ENCODE results near the gene SLC12A3.

Gene SLC12A3

GRCh38 chr16:56858374-56858773 is 6.6 kb upstream of the SLC12A3 start:
- ChIA-PET CTCF (no interaction called here), POLR2A (no interaction called here)
- TF ChIP-seq ZNF384 (IDR thresholded peaks at IDR 0.05) (no peak), CTBP1 (IDR thresholded peaks at IDR 0.05; ENCODE audit: borderline replicate concordance) (no peak), HDGF (IDR thresholded peaks at IDR 0.05; ENCODE audit: borderline replicate concordance) (no peak), NFRKB (IDR thresholded peaks at IDR 0.05) (no peak), L3MBTL2 (conservative IDR thresholded peaks at IDR 0.05) (no peak), SP1 (IDR thresholded peaks at IDR 0.05) (no peak), LEF1 (IDR thresholded peaks at IDR 0.05; ENCODE audit: borderline replicate concordance) (no peak), FOXM1 (IDR thresholded peaks at IDR 0.05; ENCODE audit: borderline replicate concordance) (no peak), TARDBP (IDR thresholded peaks at IDR 0.05) (no peak), SUZ12 (IDR thresholded peaks at IDR 0.05) (no peak), ELF4 (IDR thresholded peaks at IDR 0.05) (no peak), PKNOX1 (IDR thresholded peaks at IDR 0.05) (no peak), BHLHE40 (IDR thresholded peaks at IDR 0.05; ENCODE audit: borderline replicate concordance) (no peak), FOXA1 (IDR thresholded peaks at IDR 0.05) (no peak), ARNT (IDR thresholded peaks at IDR 0.05) (no peak), FOXK2 (IDR thresholded peaks at IDR 0.05) (no peak)
- no peak for DNase-seq (ENCODE audit: extremely low spot score)

DNA sequence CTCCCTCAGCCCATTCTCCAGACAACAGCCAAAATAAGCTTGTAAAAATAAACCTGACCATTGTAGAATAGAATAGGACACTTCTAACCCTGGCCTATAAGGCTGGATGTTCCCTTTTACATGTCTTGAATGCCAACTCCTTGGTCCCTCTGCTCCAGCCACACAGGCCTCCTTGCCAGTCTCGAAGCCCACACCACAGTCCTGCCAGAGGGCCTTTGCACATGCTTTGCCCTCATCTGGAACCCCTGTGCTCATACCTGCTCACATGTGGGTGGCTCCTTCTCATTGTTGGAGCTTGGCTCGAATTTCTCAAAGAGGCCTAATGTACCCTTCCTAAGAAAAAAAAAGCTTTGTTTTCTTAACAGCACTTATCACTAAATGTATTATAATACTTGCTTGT is 5.4 kb upstream of the SLC12A3 start:
- TF ChIP-seq HDGF (IDR thresholded peaks at IDR 0.05; ENCODE audit: borderline replicate concordance) (no peak), FOXK2 (IDR thresholded peaks at IDR 0.05) (no peak)
- DNase-seq (ENCODE audit: extremely low spot score): no peak
- ChIA-PET POLR2A (interaction anchor here (0.9 to 1.7 kb wide), 2 partner anchors 72 to 73 kb away, joined by 3 to 6 read pairs; partner anchors contain the start of gene HERPUD1), CTCF (no interaction called here)

GRCh38 chr16:56860226-56861020 is 4.6 kb upstream of the SLC12A3 start:
- TF ChIP-seq NFRKB (IDR thresholded peaks at IDR 0.05): no peak
- TF ChIP-seq ARNT (IDR thresholded peaks at IDR 0.05): no peak
- no peak for TF ChIP-seq SUZ12 (IDR thresholded peaks at IDR 0.05)
- no peak for TF ChIP-seq TARDBP (IDR thresholded peaks at IDR 0.05)
- TF ChIP-seq ZNF384 (IDR thresholded peaks at IDR 0.05): no peak
- TF ChIP-seq PKNOX1 (IDR thresholded peaks at IDR 0.05): no peak
- no peak for TF ChIP-seq FOXM1 (IDR thresholded peaks at IDR 0.05; ENCODE audit: borderline replicate concordance)
- no peak for TF ChIP-seq LEF1 (IDR thresholded peaks at IDR 0.05; ENCODE audit: borderline replicate concordance)
- TF ChIP-seq CTBP1 (IDR thresholded peaks at IDR 0.05; ENCODE audit: borderline replicate concordance): no peak
- DNase-seq (ENCODE audit: extremely low spot score): no peak
- ChIA-PET POLR2A (interaction anchor here (0.9 to 1.7 kb wide), 2 partner anchors 71 to 73 kb away, joined by 3 to 6 read pairs; partner anchors contain the start of gene HERPUD1), CTCF (no interaction called here)

GRCh38 chr16:56861092-56861610 is 3.9 kb upstream of the SLC12A3 start:
- CTCF ChIA-PET: interaction anchor here (0.6 kb wide), 1 partner anchor 90 kb away, joined by 3 read pairs; no protein-coding TSS in a partner anchor
- TF ChIP-seq HDGF (IDR thresholded peaks at IDR 0.05; ENCODE audit: borderline replicate concordance) (no peak), NFRKB (IDR thresholded peaks at IDR 0.05) (no peak), FOXA1 (IDR thresholded peaks at IDR 0.05) (no peak), SUZ12 (IDR thresholded peaks at IDR 0.05) (no peak), TARDBP (IDR thresholded peaks at IDR 0.05) (no peak), CTBP1 (IDR thresholded peaks at IDR 0.05; ENCODE audit: borderline replicate concordance) (no peak), BHLHE40 (IDR thresholded peaks at IDR 0.05; ENCODE audit: borderline replicate concordance) (no peak), FOXK2 (IDR thresholded peaks at IDR 0.05) (no peak), SP1 (IDR thresholded peaks at IDR 0.05) (no peak), LEF1 (IDR thresholded peaks at IDR 0.05; ENCODE audit: borderline replicate concordance) (no peak), L3MBTL2 (conservative IDR thresholded peaks at IDR 0.05) (no peak), ARNT (IDR thresholded peaks at IDR 0.05) (no peak), ZNF384 (IDR thresholded peaks at IDR 0.05) (no peak), FOXM1 (IDR thresholded peaks at IDR 0.05; ENCODE audit: borderline replicate concordance) (no peak), PKNOX1 (IDR thresholded peaks at IDR 0.05) (no peak)
- POLR2A ChIA-PET: no interaction called here
- no peak for DNase-seq (ENCODE audit: extremely low spot score)

GRCh38 chr16:56861756-56862155 is 3.3 kb upstream of the SLC12A3 start:
- no peak for DNase-seq (ENCODE audit: extremely low spot score)
- TF ChIP-seq FOXK2 (IDR thresholded peaks at IDR 0.05) (no peak), CTBP1 (IDR thresholded peaks at IDR 0.05; ENCODE audit: borderline replicate concordance) (no peak), ARNT (IDR thresholded peaks at IDR 0.05) (no peak), SUZ12 (IDR thresholded peaks at IDR 0.05) (no peak), FOXM1 (IDR thresholded peaks at IDR 0.05; ENCODE audit: borderline replicate concordance) (no peak), HDGF (IDR thresholded peaks at IDR 0.05; ENCODE audit: borderline replicate concordance) (no peak), L3MBTL2 (conservative IDR thresholded peaks at IDR 0.05) (no peak), NFRKB (IDR thresholded peaks at IDR 0.05) (no peak), SP1 (IDR thresholded peaks at IDR 0.05) (no peak), ELF4 (IDR thresholded peaks at IDR 0.05) (no peak), PKNOX1 (IDR thresholded peaks at IDR 0.05) (no peak), LEF1 (IDR thresholded peaks at IDR 0.05; ENCODE audit: borderline replicate concordance) (no peak), ZNF384 (IDR thresholded peaks at IDR 0.05) (no peak), FOXA1 (IDR thresholded peaks at IDR 0.05) (no peak), BHLHE40 (IDR thresholded peaks at IDR 0.05; ENCODE audit: borderline replicate concordance) (no peak), TARDBP (IDR thresholded peaks at IDR 0.05) (no peak)
- ChIA-PET CTCF (interaction anchor here (0.6 to 1.9 kb wide), 2 partner anchors 90 to 102 kb away, joined by 3 to 4 read pairs; no protein-coding TSS in a partner anchor), POLR2A (interaction anchor here (2.1 kb wide), 1 partner anchor 69 kb away, joined by 12 read pairs; the partner anchor contains the start of gene HERPUD1)
